Chondrocyte (in vitro differentiated cells): ENCODE results near the gene UBE2S. TPM values are rescaled to one million over a fixed set of nuclear protein-coding genes. Genes with fewer than 3 reads are reported as not detected.
A peak's percentile ranks its signal among the peaks of the same experiment; 100 is the strongest.

Source experiments
- DNase-seq: peaks from one replicate; pipeline ENCODE4 v3.0.0; 2021; ENCODE audit warnings: mixed read lengths, low spot score
- H3K27ac Mint-ChIP-seq: one replicate; pipeline ENCODE4 v1.8.0; 2021; ENCODE audit warnings: mild to moderate bottlenecking, moderate library complexity, mixed read lengths; ENCODE audit not compliant: unreplicated experiment
- H3K27me3 Mint-ChIP-seq: 2 replicates; pipeline ENCODE4 v1.8.0; 2021; ENCODE audit warnings: low read depth, mixed read lengths
- H3K36me3 Mint-ChIP-seq: 2 replicates; pipeline ENCODE4 v1.8.0; 2021; ENCODE audit warnings: low read depth, mixed read lengths
- H3K4me1 Mint-ChIP-seq: 2 replicates; pipeline ENCODE4 v1.8.0; 2021; ENCODE audit warnings: low read depth, mild to moderate bottlenecking, mixed read lengths
- H3K4me3 Mint-ChIP-seq: one replicate; pipeline ENCODE4 v1.8.0; 2021; ENCODE audit warnings: mild to moderate bottlenecking, moderate library complexity, mixed read lengths; ENCODE audit not compliant: unreplicated experiment
- H3K9me3 Mint-ChIP-seq: 2 replicates; pipeline ENCODE4 v1.8.0; 2021; ENCODE audit warnings: low read depth, mixed read lengths
- CTCF ChIP-seq: fragments of 200-600 bp; sonication (generic); IDR thresholded peaks from 2 replicates; pipeline ENCODE4 v1.5.0; 2021; ENCODE audit warnings: antibody characterized with exemption, mild to moderate bottlenecking, moderate library complexity
- total RNA-seq: library from RNA; stranded (reverse); gene quantifications from 3 replicates; pipeline ENCODE4 v1.2.1, GENCODE V29; 2021

UBE2S gene
- total RNA-seq, 1 donor from 2014 or later: 79.7 TPM

GRCh38 chr19:55377356-55378131, 30.0 kb downstream of the UBE2S start:
- H3K27ac Mint-ChIP-seq: no peak overlapping the region
- DNase-seq: no peak
- H3K36me3 Mint-ChIP-seq: no peaks in the 10 kb centered on the region
- peaks cover 7% of the 10 kb centered on the region for H3K4me1 Mint-ChIP-seq
- no peak for TF ChIP-seq CTCF
- H3K4me3 Mint-ChIP-seq: no peak overlapping the region
- no peaks in the 10 kb centered on the region for H3K9me3 Mint-ChIP-seq
- no peaks in the 10 kb centered on the region for H3K27me3 Mint-ChIP-seq

GRCh38 chr19:55376241-55376933, 31.2 kb downstream of the UBE2S start, which contains the start of gene TMEM190:
TMEM190 (plus strand) TSS chr19:55376826; CDS start chr19:55376854, 28 bp downstream.
- H3K27me3 Mint-ChIP-seq: no peaks in the 10 kb centered on the region
- H3K9me3 Mint-ChIP-seq: no peaks in the 10 kb centered on the region
- H3K4me3 Mint-ChIP-seq: no peak within 1 kb of the TSS
- H3K4me1 Mint-ChIP-seq: peaks cover 11% of the 10 kb centered on the region
- no peak within 1 kb of the TSS for H3K27ac Mint-ChIP-seq
- no peak for TF ChIP-seq CTCF
- peak; percentile 85 for DNase-seq
- H3K36me3 Mint-ChIP-seq: no peaks in the 10 kb centered on the region

GRCh38 chr19:55373993-55374757, 33.4 kb downstream of the UBE2S start:
- no peak for DNase-seq
- peaks cover 22% of the 10 kb centered on the region for H3K4me1 Mint-ChIP-seq
- H3K27ac Mint-ChIP-seq: peak overlapping the region; percentile 24
- H3K9me3 Mint-ChIP-seq: no peaks in the 10 kb centered on the region
- no peak for TF ChIP-seq CTCF
- H3K4me3 Mint-ChIP-seq: no peak overlapping the region
- H3K27me3 Mint-ChIP-seq: no peaks in the 10 kb centered on the region
- H3K36me3 Mint-ChIP-seq: no peaks in the 10 kb centered on the region

- Mint-ChIP-seq H3K27ac (peak overlapping the region; percentile 24), H3K4me1 (peaks cover 22% of the 10 kb centered on the region), H3K36me3 (no peaks in the 10 kb centered on the region), H3K4me3 (no peak overlapping the region), H3K9me3 (no peaks in the 10 kb centered on the region), H3K27me3 (no peaks in the 10 kb centered on the region)
- no peak for DNase-seq
- TF ChIP-seq CTCF: no peak
These were observed 34.1 kb downstream of the UBE2S start for GRCh38 chr19:55373306-55373992.
